NCI-H748 (cell line): Measurements from ENCODE around the gene ENTR1.
A peak's percentile ranks its signal among the peaks of the same experiment; 100 is the strongest.

Source experiments
- DNase-seq: peaks from one replicate; lab custom pipeline; 2025; ENCODE audit not compliant: unreplicated experiment; lab: John Stamatoyannopoulos, UW

Gene ENTR1, protein sequence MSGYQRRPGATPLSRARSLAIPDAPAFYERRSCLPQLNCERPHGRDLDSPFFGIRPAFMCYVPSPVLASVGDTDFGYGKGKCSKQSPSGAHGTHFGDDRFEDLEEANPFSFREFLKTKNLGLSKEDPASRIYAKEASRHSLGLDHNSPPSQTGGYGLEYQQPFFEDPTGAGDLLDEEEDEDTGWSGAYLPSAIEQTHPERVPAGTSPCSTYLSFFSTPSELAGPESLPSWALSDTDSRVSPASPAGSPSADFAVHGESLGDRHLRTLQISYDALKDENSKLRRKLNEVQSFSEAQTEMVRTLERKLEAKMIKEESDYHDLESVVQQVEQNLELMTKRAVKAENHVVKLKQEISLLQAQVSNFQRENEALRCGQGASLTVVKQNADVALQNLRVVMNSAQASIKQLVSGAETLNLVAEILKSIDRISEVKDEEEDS

GRCh38 chr9:136410500-136411287 lies at the start of gene ENTR1, which contains the start of gene PMPCA:
Gene ENTR1, minus strand, starts transcription at chr9:136410614. Its CDS starts 217 bp downstream, at chr9:136410397.
Gene PMPCA, plus strand, starts transcription at chr9:136410658. Its CDS starts 11 bp downstream, at chr9:136410669.
- DNase-seq = peak; percentile 88

GRCh38 chr9:136459425-136459824 lies 49.0 kb upstream of the ENTR1 start:
- DNase-seq = no peak

- DNase-seq = no peak
These were observed 46.9 kb upstream of the ENTR1 start for GRCh38 chr9:136457326-136457725.

GRCh38 chr9:136456258-136456657 lies 45.8 kb upstream of the ENTR1 start:
- DNase-seq = no peak

- DNase-seq = no peak
These were observed 44.9 kb upstream of the ENTR1 start for GRCh38 chr9:136455043-136456002.

DNA sequence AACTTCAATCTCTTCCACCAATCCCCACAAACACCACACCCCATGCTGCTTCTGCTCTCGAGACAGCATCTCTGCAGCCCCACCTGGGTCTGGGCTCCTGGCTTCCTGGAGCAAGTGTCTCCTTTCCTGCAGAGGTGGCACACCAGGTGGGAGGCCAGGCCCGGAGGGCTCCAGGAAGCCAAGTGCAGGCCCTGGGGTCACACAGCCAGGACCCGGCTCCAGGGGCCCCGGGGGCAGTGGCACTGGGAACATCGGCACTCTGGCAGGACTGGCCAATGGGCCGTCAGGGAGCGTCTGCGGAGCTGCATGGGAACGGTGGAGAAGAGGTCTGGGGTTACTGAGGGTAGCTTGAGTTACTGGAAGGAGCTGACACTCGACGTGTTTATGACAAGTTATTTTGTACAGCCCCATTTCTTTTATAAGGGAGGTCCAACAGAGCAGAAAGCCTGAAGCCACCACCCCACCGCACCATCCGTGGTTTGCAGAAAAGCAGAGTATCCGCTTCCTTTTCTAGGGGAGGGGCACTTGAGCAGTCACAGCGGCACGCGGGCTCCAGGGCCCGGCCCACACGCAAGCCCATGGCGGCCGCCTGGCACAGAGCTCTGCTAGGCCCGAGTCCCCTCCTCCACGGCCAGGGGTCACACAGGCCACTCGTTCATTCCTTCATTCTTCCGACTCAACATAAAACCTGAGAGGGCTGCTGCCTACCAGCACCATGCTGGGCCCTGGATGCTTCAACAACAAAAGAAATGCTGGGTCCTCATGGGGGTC lies 43.8 kb upstream of the ENTR1 start:
- DNase-seq = no peak

- DNase-seq = no peak
These were observed 42.9 kb upstream of the ENTR1 start for GRCh38 chr9:136453326-136453725.

GRCh38 chr9:136451221-136451877 lies 40.9 kb upstream of the ENTR1 start:
- no peak for DNase-seq

- DNase-seq = no peak
These were observed 38.2 kb upstream of the ENTR1 start for GRCh38 chr9:136448655-136449054.

DNA sequence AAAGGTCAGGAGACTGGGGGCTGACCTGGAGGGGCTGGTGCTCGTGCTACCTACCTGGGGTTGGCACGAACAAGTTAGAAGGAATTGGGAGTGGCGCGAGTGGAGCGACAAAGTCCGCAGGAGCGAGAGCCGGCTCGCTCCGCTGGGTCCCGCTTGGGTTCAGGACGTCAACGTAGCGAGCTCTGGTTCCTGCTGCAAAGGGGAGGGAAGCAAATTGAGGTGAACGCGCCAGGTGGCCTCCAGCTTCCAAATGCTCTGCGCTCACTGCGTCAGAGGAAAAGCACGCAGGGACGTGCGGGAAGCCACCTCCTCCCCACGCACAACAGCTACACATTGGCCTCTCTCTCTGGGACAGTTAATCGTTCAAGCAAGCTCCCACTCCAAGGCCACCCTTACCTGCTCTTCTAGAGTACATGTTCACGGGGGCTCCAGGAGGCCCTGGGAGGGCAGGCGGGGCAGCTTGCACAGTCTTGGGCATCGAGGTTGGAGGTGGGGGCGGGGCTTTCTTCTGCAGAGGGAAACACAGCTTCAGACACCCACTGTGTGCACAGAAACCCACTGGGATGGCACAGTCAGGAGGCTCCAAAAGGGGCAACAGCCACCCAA lies 36.9 kb upstream of the ENTR1 start:
- DNase-seq = no peak

GRCh38 chr9:136445799-136446198 lies 35.4 kb upstream of the ENTR1 start:
- no peak for DNase-seq

DNA sequence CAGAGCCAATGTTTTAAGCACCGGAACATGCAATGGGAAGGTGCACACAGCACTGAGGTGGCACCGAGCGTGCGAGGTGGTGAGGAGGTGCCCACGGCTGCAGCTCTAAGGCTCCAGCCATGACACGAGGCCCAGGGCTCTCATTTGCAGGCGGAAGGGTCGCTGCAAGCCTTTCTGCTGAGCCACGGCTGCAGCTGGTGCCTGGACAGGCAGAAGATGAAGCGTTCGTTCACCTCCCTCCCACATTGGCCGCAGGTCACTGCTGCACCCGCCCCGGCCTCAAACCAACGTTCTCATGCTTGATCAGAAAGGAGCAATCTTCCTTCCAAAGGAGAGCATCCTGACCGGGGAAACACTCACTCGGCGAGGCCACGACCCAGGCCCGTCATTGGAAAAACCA lies 33.7 kb upstream of the ENTR1 start:
- no peak for DNase-seq

DNA sequence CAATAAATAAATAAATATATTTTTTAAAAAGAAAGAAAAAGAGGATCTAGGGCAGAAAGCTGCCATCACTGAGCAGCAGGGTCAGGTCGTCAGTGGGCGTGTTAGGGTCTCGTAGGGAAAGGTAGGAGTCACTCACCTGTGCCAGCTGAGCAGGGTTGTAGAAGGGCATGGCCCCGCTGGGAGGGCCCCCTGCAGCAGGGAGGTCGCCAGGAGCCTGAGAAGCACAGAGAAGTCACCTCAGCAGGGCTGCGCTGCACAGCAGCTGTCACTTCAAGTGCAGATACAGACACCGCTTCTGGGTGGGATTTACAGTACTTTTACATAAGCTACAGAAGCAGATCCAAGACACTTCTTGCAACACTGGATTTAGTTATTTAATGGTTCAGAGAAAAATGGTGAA lies 33.3 kb upstream of the ENTR1 start:
- DNase-seq = no peak

- no peak for DNase-seq
These were observed 32.7 kb upstream of the ENTR1 start for GRCh38 chr9:136443087-136443486.

GRCh38 chr9:136442265-136442664 lies 31.9 kb upstream of the ENTR1 start:
- no peak for DNase-seq

DNA sequence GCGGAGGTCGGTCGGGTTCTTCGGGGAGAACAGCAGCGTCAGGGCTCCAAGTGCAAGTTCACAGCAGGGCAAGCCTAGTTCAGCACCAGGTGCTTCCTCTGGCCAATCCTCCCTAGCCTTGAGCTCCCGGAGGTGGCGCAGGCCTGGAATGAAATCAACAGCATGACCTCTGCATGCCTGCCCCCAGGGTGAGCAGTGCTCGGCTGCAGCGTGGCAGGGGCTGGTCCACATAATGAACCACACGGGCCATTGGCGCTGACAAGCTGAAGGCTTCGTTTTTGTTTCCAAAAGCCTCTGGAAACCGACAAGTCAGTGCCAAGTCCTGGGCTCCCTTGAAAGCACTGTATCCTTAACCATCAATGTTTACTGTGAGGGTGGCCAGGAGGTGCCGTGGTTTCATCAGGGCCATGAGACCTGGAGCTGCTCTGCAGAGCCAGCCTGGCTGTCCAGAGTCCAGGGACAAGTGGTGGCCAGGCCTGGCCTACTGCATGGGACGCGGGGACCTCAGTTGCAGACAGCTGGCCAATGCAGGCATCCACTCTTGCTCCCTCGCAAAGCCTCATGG lies 31.3 kb upstream of the ENTR1 start:
- DNase-seq = no peak

DNA sequence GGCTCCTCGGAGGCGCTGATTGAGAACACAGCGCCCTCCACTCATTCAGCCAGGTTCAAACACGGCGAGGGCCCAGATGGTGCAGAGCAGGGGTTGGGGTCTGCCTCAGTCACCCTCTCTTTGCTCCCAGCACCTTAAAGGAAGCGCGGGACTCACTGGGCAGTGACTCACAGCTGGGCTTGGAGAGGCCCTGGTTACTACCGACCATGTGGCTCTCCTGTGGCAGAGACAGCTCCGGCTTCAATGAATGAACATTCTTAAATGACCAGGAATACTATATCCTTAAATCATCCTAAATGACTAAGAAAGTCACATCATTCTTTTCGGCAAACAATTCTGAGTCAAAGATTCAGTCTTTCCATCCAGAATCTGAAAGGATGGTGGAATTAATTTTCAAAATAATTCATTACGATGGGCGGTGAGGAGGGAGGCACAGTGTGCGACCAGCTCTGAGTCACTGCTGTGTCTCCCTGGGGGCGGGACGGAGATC lies 30.8 kb upstream of the ENTR1 start:
- no peak for DNase-seq

DNA sequence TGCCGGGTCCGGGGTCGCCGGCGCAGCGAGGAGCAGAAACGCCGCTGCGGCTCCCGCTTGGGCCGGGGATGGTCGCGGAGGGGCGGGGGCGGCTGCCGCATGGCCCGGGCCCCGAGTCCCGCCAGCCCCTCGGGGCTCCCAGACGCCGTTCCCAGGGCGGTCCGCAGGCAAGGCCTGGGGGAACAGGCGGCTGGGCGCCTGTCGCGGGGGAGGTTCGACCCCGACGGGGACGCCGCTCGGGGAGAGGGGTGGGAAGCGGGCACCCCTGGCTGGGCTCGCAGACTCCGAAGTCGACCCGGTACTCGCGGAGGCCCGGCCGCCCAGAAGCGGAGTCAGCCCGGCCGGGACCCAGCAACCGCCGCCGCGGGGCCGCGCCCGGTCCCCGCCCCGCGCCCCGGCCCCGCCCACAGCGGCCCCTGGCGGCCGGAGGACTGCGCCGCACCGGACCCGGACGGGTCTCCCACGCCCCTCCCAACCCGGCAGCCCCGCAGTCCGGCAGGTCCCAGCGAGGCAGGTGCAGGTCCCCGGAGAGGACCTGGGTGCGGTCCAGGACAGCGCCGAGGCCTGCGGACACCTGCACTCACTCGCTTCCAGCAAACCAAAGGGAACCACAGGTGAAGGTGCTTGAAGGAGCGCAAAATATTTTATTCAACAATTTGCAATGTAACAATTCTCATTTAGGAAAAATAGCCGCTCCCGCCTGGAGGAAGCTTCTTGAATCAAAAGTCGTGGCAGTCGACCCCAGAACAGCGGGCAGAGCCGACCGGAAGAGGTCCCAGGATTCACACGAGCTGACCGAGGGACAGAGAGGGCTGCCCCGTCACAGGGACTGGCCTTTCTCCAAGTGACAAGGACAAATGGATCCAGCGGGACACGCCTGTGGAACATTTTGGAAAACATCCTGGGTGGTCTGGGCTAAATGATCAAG lies 29.3 kb upstream of the ENTR1 start, which contains the start of gene INPP5E:
Gene INPP5E, minus strand, starts transcription at position 365 of the 928 bp plus-strand sequence. CDS start 426 bp downstream, outside the sequence.
- peak; percentile 79 for DNase-seq
